Measurements from ENCODE around the gene SYNGR1.
A peak's percentile ranks its signal among the peaks of the same experiment; 100 is the strongest.
"Not testable (repeated sequence)": the region's sequence is repeated elsewhere in the genome, so short reads cannot be mapped to it uniquely, and the experiment has no call there.

The SYNGR1 gene

GRCh38 chr22:39317084-39317774 lies 32.6 kb upstream of the SYNGR1 start:
- DNase-seq: peak; percentile 72

- no peak for DNase-seq
These were observed 31.9 kb upstream of the SYNGR1 start for GRCh38 chr22:39317775-39318506.

- peak; percentile 78 for DNase-seq
These were observed 31.1 kb upstream of the SYNGR1 start for GRCh38 chr22:39318507-39319283.

DNA sequence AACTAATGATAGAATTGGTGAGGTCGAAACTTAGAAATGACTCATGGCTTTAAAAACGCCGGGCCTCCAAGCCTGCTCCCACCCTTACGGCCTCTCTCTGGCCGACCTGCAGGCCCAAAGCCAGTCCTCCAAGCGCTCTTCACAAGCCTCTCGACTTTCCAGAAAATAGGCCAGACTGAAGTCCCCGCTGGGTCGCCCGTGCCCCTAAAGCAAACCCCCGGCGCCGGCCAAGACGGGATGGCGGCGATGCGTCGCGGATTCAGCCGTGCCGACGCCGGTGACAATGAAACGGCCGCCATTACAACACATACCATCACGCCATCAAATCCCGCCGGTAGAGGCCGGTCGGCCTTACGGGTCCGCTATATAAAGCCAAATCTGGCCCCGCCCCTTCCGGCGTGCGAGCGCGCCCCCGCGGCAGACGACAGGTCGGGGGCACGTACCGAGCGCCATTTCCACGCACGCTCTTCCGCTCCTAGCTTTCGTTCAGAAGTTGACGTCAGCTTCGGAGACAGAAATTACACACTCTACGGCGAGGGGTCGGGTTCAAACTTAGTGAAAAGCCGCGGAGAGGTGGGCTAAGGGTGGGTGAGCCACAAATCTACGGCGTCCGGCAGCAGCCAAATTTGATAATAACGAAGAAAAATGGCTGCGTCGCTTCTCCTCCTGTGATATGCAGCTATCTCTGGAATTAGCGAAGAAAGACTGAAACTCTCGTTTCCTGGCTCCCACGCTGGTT lies 30.3 kb upstream of the SYNGR1 start, which contains the start of gene RPL3:
Gene RPL3, minus strand, starts transcription at position 340 of the 739 bp plus-strand sequence. Its CDS starts 26 bp downstream, at position 314.
- DNase-seq: peak; percentile 100

- DNase-seq: not testable (repeated sequence)
These were observed 29.2 kb upstream of the SYNGR1 start for GRCh38 chr22:39320616-39321029.

- DNase-seq: no peak
These were observed 24.3 kb upstream of the SYNGR1 start for GRCh38 chr22:39325392-39325932.

GRCh38 chr22:39327995-39328754 lies 21.6 kb upstream of the SYNGR1 start:
- DNase-seq: no peak

DNA sequence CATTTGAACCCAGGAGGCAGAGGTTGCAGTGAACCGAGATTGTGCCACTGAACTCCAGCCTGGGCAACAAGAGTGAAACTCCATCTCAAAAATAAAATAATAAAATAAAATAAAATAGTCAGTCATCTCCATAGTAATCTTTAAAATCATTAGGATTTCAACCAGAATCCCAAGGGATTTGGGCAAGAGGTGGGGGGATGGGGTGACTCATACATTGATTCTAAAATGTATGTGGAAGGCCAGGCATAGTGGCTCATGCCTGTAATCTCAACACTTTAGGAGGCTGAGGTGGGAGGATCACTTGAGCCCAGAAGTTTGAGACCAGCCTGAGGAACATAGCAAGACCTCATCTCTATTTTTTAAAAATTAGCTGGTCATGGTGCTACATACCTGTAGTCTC lies 19.2 kb upstream of the SYNGR1 start:
- not testable (repeated sequence) for DNase-seq

DNA sequence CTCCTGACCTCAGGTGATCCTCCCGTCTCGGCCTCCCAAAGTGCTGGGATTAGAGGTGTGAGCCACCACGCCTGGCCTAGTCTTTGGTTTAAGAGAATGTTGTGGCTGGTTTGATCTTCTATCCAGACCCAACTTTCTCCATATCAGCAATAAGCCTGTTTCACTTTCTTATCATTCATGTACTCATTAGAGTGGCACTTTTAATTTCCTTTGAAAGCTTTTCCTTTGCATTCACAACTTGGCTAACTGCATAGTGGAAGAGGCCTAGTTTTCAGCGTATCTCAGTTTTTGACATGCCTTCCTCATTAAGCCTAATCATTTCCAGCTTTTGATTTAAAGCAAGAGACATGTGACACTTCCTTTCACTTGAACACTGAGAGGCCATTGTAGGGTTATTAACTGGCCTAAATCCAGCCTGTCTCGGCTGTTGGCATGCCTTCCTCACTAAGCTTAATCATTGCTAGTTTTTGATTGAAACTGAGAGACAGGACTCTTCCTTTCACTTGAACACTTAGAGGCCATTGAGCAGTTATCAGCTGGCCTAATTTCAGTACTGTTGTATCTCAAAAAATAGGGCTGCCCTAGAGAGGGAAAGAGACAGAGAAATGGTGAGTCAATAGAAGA lies 17.2 kb upstream of the SYNGR1 start:
- DNase-seq: no peak

- no peak for DNase-seq
These were observed 13.4 kb upstream of the SYNGR1 start for GRCh38 chr22:39336411-39336810.

GRCh38 chr22:39339775-39340174 lies 10.0 kb upstream of the SYNGR1 start:
- not testable (repeated sequence) for DNase-seq

DNA sequence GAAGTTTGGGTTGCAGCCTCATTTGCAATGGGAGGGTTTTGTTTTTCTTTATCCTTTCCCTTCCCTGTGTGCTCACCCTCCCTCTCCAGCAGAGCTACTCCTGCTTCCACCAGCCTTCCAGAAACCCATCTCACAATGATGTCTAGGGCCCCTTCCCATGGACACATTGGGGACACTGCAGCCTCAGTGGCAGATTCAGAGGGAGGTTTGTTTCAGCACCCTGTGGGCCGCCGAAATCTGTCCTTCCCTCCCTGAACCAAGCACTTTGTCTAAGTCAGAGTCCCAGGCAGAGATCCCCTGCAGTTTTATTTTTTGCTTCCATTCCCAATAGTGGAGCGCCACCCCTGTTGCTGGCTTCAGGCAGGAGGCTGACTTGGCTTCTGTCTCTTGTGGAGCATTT lies 8.6 kb upstream of the SYNGR1 start:
- DNase-seq: no peak

GRCh38 chr22:39343259-39344045 lies 6.3 kb upstream of the SYNGR1 start:
- peak; percentile 61 for DNase-seq

DNA sequence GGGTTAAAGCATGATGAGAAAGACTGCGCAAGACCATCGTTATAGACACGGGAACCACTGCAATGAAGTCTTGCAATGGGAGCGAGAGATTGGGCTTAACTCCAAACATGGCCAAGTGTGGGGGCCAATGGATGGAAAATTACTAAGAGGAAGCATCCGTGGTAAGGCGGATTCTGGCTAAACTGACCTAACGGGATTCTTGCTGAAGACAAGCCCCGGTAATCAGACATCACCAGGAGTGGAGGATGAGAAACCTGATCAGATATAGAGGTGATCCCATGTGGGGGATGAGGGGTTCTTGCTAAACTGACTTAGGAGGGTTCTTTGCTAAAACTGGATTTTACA lies 5.8 kb upstream of the SYNGR1 start:
- DNase-seq: no peak

DNA sequence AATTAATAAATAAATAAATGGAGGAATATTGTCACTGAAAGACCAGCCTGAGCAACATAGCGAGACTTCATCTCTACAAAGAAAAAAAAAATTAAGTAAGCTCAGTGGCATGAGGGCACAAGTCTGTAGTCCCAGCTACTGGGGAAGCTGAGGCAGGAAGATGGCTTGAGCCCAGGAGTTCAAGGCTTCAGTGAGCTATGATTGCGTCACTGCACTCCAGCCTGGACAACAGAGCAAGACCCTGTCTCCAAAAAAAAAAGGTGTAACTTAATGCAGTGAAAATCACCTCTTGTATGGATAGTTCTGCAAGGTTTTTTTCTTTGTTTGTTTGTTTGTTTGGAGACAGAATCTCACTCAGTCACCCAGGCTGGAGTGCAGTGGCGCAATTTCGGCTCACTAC lies 4.6 kb upstream of the SYNGR1 start:
- no peak for DNase-seq

- DNase-seq: peak; percentile 56
These were observed 784 bp upstream of the SYNGR1 start for GRCh38 chr22:39348909-39349505.

GRCh38 chr22:39349506-39349966 lies 255 bp upstream of the SYNGR1 start:
- DNase-seq: peak; percentile 66

- no peak for DNase-seq
These were observed 1.2 kb downstream of the SYNGR1 start for GRCh38 chr22:39350757-39351688.

Data from activated CD8-positive, alpha-beta memory T cell treated with anti-CD3 and anti-CD28 coated beads, Interleukin-2, amount 50 U/mL, for 48 hours (primary cell).